Bronchial epithelial cell (primary cell): Measurements from ENCODE around the gene NUDT11. TPM values are rescaled to one million over a fixed set of nuclear protein-coding genes. Genes with fewer than 3 reads are reported as not detected.
"Not testable (repeated sequence)": the region's sequence is repeated elsewhere in the genome, so short reads cannot be mapped to it uniquely, and the experiment has no call there.

ENCODE experiments used
- DNase-seq: peaks from one replicate; pipeline ENCODE4 v3.0.0-alpha.2; 2010; ENCODE audit warnings: low read depth
- FAIRE-seq: peaks from 2 replicates; lab custom pipeline; 2011; peaks lifted over from hg19 to GRCh38; lab: Jason Lieb, UNC
- H3K27me3 ChIP-seq: 2 replicates; pipeline ENCODE4 v1.5.1; 2011; ENCODE audit warnings: low read length; ENCODE audit not compliant: control insufficient read depth, insufficient read depth
- H3K36me3 ChIP-seq: 2 replicates; pipeline ENCODE4 v1.5.1; 2011; ENCODE audit warnings: low read length; ENCODE audit not compliant: control insufficient read depth, insufficient read depth
- H3K4me3 ChIP-seq: 2 replicates; pipeline ENCODE4 v1.5.1; 2011; ENCODE audit warnings: mild to moderate bottlenecking, low read depth, low read length, control low read depth
- CTCF ChIP-seq: IDR thresholded peaks from 2 replicates; pipeline ENCODE4 v1.5.1; 2011; ENCODE audit warnings: mild to moderate bottlenecking, moderate library complexity, low read length, control low read depth, inconsistent platforms; ENCODE audit not compliant: insufficient read depth, severe bottlenecking
- total RNA-seq: library from RNA; depleted of rRNA; stranded (reverse); fragments of >200 nt; gene quantifications from 2 replicates; pipeline ENCODE4 v1.2.1, GENCODE V29; 2014

The NUDT11 gene
- total RNA-seq, 1 donor from 2014 or later = 7.4 TPM

GRCh38 chrX:51487960-51488267, 8.5 kb downstream of the NUDT11 start:
- no peaks in the 10 kb centered on the region for H3K27me3 ChIP-seq
- H3K36me3 ChIP-seq = no peaks in the 10 kb centered on the region
- H3K4me3 ChIP-seq = no peak overlapping the region
- no peak for TF ChIP-seq CTCF
- DNase-seq (no peak), FAIRE-seq (no peak)

- no peak for FAIRE-seq
- Histone ChIP-seq H3K27me3 (no peaks in the 10 kb centered on the region), H3K4me3 (no peak overlapping the region), H3K36me3 (no peaks in the 10 kb centered on the region)
- no peak for TF ChIP-seq CTCF
- DNase-seq = no peak
Observed at GRCh38 chrX:51484616-51485015, 11.8 kb downstream of the NUDT11 start.

- not testable (repeated sequence) for FAIRE-seq, H3K36me3 ChIP-seq, H3K27me3 ChIP-seq, DNase-seq, H3K4me3 ChIP-seq
Observed at GRCh38 chrX:51482411-51482810, 14.0 kb downstream of the NUDT11 start.

- H3K36me3 ChIP-seq = no peaks in the 10 kb centered on the region
- no peak for FAIRE-seq
- no peak overlapping the region for H3K4me3 ChIP-seq
- DNase-seq = no peak
- TF ChIP-seq CTCF = no peak
- no peaks in the 10 kb centered on the region for H3K27me3 ChIP-seq
Observed at GRCh38 chrX:51476930-51477329, 19.5 kb downstream of the NUDT11 start.

- DNase-seq (no peak), FAIRE-seq (no peak)
- no peak overlapping the region for H3K4me3 ChIP-seq
- no peak for TF ChIP-seq CTCF
- no peaks in the 10 kb centered on the region for H3K36me3 ChIP-seq
- H3K27me3 ChIP-seq = no peaks in the 10 kb centered on the region
Observed at GRCh38 chrX:51463322-51463721, 33.1 kb downstream of the NUDT11 start.

GRCh38 chrX:51461053-51462044, 35.0 kb downstream of the NUDT11 start:
- DNase-seq = peak; percentile 18
- no peak for FAIRE-seq
- Histone ChIP-seq H3K27me3 (no peaks in the 10 kb centered on the region), H3K4me3 (no peak overlapping the region), H3K36me3 (no peaks in the 10 kb centered on the region)
- TF ChIP-seq CTCF = peak; percentile 54
